ENCODE results near the gene SNCG.

GRCh38 chr10:86932674-86933073, 25.7 kb upstream of the SNCG start:
- TF ChIP-seq CTCF (IDR thresholded peaks at IDR 0.05) (no peak), POLR2A (IDR thresholded peaks at IDR 0.05) (no peak), POLR2AphosphoS5 (IDR thresholded peaks at IDR 0.05) (no peak)

Measured in breast epithelium (tissue), 3 donors.